NK-92 treated with Interleukin-12 subunit alpha and Interleukin-12 subunit beta, amount 100 ng/mL, for 24 hours (cell line): ENCODE results near the gene SART1.

Experiments
- DNase-seq: peaks from one replicate; lab custom pipeline; 2025; lab: John Stamatoyannopoulos, UW

The SART1 gene

DNA sequence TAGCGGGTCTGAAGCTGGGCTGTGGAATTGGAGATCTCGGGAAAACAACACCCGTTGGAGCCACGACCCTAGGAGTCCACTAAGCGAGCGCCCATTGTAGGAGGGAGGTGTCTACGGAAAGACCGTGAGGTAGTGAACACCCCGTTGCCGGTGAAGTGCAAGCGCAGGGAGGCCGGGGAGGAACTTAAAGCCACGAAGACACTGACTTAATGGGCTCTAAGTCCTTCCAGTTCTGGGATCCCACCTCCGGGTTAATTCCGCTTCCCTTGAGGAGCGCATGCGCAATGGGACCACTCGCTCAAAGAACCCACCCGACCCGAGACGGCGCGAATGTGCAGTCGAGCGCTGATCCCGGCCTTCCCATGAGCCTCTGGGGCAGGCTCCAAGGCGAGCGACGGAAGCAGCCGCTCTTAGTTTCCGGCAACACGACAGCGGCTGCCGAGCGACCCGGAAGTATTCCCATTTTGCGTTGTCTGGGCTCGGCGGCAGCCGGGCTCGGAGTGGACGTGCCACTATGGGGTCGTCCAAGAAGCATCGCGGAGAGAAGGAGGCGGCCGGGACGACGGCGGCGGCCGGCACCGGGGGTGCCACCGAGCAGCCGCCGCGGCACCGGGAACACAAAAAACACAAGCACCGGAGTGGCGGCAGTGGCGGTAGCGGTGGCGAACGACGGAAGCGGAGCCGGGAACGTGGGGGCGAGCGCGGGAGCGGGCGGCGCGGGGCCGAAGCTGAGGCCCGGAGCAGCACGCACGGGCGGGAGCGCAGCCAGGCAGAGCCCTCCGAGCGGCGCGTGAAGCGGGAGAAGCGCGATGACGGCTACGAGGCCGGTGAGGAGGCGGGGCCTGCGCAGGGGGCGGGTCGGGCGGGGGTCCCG lies at the start of gene SART1:
SART1 (plus strand) TSS at position 468 of the 874 bp plus-strand sequence; CDS start at position 515, 47 bp downstream.
- peak; percentile 97 for DNase-seq

- no peak for DNase-seq
These were observed 48.7 kb upstream of the SART1 start for GRCh38 chr11:65912845-65913244.

- no peak for DNase-seq
These were observed 46.3 kb upstream of the SART1 start for GRCh38 chr11:65915101-65915820.

GRCh38 chr11:65915821-65916251 lies 45.7 kb upstream of the SART1 start:
- no peak for DNase-seq

GRCh38 chr11:65916391-65916790 lies 45.1 kb upstream of the SART1 start:
- no peak for DNase-seq

GRCh38 chr11:65917077-65917433 lies 44.5 kb upstream of the SART1 start:
- DNase-seq, result no peak

- DNase-seq, result no peak
These were observed 43.9 kb upstream of the SART1 start for GRCh38 chr11:65917434-65918210.

DNA sequence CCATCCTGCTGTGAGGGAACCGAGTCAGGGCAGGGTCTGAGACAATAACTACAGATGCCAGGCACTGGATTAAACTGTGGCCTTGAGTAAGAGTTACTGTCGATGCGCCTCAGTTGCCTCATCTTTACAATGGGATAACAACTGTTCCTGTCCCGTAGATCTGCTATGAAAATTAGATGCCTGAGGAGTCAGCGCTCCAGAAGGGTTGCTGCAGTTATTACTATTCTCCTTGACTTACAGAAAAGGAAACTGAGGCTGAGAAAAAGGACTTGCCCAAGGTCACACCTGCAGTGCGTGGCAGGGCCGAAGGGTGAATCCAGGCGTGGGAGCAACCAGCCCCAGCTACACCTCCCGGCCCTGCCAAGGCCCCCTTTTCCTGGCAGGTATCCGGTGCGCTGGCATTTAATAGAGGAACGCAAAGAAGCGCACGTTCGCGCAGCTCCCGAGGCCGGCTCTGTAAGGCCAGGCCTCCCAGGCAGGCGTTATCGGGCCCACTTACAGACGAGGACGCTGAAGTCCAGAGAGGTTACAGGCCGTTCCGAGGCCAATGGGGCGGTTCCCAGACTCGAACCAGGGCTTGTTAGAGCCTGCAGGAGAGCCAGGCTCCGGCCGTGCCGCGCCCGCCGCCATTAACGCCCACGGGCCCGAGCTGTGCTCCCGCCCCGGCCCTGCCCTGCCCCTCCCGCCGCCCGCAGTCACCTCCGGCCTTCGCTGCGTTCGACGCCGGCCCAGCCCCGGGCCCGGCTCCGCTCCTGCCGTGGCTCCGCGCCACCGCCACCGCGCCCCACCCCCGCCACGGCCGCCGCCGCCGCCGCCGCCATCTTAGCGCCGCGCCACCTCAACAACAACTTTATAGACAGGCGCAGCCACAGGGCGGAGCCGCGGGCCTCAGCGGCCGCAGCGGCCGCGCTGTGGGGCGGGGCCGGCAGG lies 43.1 kb upstream of the SART1 start, which contains the start of gene C11orf68:
C11orf68 (minus strand) TSS at position 852 of the 930 bp plus-strand sequence; CDS start at position 821, 31 bp downstream.
- no peak for DNase-seq

GRCh38 chr11:65919141-65919572 lies 42.4 kb upstream of the SART1 start, which contains the start of gene DRAP1:
DRAP1 (plus strand) TSS chr11:65919426; CDS start chr11:65919502, 76 bp downstream.
- DNase-seq, result peak; percentile 99

- DNase-seq, result peak; percentile 78
These were observed 41.8 kb upstream of the SART1 start for GRCh38 chr11:65919573-65920371.

DNA sequence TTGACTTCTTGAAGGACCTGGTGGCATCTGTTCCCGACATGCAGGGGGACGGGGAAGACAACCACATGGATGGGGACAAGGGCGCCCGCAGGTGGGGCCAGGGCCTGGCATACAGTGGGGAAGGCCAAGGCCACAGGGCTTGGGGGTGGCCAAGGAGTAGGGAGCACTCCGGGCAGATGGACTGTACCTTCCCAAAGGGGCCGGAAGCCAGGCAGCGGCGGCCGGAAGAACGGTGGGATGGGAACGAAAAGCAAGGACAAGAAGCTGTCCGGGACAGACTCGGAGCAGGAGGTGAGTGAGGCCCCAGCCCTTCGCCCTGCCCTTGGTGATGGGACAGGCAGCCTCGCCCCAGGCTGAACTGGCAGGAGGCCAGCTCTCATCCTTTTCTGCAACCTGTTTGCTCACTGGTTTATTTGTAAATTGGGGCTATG lies 41.1 kb upstream of the SART1 start:
- no peak for DNase-seq

GRCh38 chr11:65921033-65921555 lies 40.4 kb upstream of the SART1 start:
- DNase-seq, result no peak

DNA sequence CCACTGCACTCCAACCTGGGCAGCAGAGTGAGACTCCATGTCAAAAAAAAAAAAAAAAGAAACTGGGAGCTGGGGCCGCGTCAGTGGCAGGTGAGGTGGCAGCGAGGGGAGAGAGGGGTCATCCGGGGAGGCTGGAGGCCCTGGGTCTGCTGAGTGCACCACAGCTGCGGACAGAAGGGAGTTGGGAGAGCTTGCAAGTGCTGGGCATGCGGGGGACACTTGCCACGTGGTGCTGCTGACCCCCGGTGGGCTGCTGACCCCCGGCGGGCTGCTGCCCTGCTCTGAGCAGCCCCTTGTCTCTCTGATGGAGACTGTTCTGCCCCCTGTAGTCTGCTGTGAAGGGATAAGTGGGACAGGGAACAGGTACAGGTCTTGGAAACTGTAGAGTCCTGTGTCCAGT lies 39.7 kb upstream of the SART1 start:
- DNase-seq, result no peak

DNA sequence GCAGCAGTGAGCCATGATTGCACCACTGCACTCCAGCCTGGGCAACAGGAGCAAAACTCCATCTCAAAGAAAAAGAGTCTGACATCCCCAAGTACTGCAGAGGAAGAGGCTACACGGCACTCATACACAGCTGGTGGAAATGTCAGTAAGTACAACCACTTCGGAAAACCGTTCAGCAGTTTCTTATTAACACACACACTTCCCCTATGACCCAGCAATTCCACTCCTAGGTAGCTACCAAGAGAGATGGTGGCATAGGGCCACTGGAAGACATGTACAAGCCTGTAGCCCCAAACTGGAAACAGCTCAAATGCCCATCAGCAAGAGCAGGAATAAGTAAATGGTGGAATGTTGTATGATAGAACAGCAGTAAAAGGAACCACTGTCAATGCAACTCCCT lies 39.0 kb upstream of the SART1 start:
- no peak for DNase-seq

- no peak for DNase-seq
These were observed 36.1 kb upstream of the SART1 start for GRCh38 chr11:65925397-65925796.

DNA sequence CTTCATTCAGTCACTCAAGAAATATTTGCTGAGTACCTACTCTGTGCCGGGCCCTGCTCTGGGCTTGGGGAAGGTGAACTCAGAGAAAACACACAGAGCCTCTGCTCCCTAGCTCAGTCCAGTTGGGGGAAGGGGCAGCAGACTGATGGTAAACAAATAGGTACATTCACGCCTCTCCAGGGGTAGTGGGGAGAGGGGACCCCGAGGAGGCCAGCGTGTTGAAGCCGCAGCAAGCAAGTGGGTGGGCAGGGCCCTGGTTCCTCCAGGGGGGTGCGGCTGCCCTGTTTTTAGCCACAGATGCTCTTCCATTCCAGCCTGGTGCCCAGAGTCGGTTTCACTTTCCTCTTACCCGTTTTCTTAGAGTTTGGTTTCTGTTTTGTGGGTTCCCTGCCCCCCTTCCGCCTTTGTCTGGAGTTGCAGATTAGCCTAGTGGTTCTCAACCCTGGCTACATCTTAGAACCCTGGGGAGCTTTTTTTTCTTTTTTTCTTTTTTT lies 33.6 kb upstream of the SART1 start:
- peak; percentile 60 for DNase-seq

- DNase-seq, result no peak
These were observed 32.9 kb upstream of the SART1 start for GRCh38 chr11:65928667-65929066.

GRCh38 chr11:65931773-65932557 lies 29.6 kb upstream of the SART1 start:
- DNase-seq, result no peak

DNA sequence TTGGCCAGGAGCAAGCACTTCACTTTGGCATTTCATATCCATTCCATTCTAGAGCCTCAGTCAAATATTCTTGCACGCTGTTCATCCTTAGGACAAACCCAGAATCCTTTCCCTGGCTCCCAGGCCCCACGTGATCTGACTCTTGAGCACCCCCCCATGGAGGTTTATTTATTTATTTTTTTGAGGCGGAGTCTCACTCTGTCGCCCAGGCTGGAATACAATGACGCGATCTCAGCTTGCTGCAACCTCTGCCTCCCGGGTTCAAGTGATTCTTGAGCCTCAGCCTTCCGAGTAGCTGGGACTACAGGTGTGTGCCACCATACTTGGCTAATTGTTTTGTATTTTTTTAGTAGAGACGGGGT lies 29.0 kb upstream of the SART1 start:
- no peak for DNase-seq
